DND-41 (cell line): Measurements from ENCODE around the gene CLN5.

Experiments used
- ATAC-seq: fragments of 200-7000 bp; cut with Tn5 transposase; 3 replicates; pipeline ENCODE4 v1.9.1; 2021; ENCODE audit warnings: low read depth; ENCODE audit not compliant: insufficient read depth
- DNase-seq: peaks from one replicate; pipeline ENCODE4 v3.0.0-alpha.2; 2020
- H2AFZ ChIP-seq: 2 replicates; pipeline ENCODE4 v1.6.0; 2012; ENCODE audit warnings: low read depth, low read length
- H3K27ac ChIP-seq: 2 replicates; pipeline ENCODE4 v1.5.1; 2012; ENCODE audit warnings: low read length, inconsistent platforms
- H3K27me3 ChIP-seq: fragments of 200-600 bp; sonication (generic); 2 replicates; pipeline ENCODE4 v1.6.0; 2012; ENCODE audit warnings: low read length, mild to moderate bottlenecking, inconsistent platforms; ENCODE audit not compliant: insufficient read depth, poor library complexity
- H3K36me3 ChIP-seq: 2 replicates; pipeline ENCODE4 v1.5.1; 2012; ENCODE audit warnings: low read length, inconsistent platforms; ENCODE audit not compliant: insufficient read depth
- H3K4me1 ChIP-seq: 2 replicates; pipeline ENCODE4 v1.5.1; 2012; ENCODE audit warnings: mild to moderate bottlenecking, low read length; ENCODE audit not compliant: insufficient read depth
- H3K4me2 ChIP-seq: 2 replicates; pipeline ENCODE4 v1.6.0; 2012; ENCODE audit warnings: mild to moderate bottlenecking, moderate library complexity, low read length, inconsistent platforms; ENCODE audit not compliant: insufficient read depth
- H3K4me3 ChIP-seq, 2 experiments: fragments of 200-600 bp in 1 of 2; shearing (Covaris generic) in 1 of 2; 2 replicates each; pipeline ENCODE4 v1.5.1; 2012 to 2016; ENCODE audit warnings: inconsistent platforms in 2 of 2, low read length in 2 of 2, mild to moderate bottlenecking in 2 of 2, low read depth in 1 of 2, moderate library complexity in 1 of 2
- H3K79me2 ChIP-seq: 2 replicates; pipeline ENCODE4 v1.6.0; 2012; ENCODE audit warnings: low read length, inconsistent platforms; ENCODE audit not compliant: insufficient read depth
- H3K9ac ChIP-seq: 2 replicates; pipeline ENCODE4 v1.6.0; 2012; ENCODE audit warnings: low read depth, mild to moderate bottlenecking, inconsistent platforms, low read length, moderate library complexity
- H3K9me3 ChIP-seq: 2 replicates; pipeline ENCODE4 v1.5.1; 2012; ENCODE audit warnings: low read length, moderate library complexity, mild to moderate bottlenecking, inconsistent platforms; ENCODE audit not compliant: insufficient read depth, severe bottlenecking
- H4K20me1 ChIP-seq: 2 replicates; pipeline ENCODE4 v1.6.0; 2012; ENCODE audit warnings: low read length; ENCODE audit not compliant: insufficient read depth
- CTCF ChIP-seq: IDR thresholded peaks from 2 replicates; pipeline ENCODE4 v1.5.1; 2012; ENCODE audit warnings: borderline replicate concordance, low read length, moderate library complexity, mild to moderate bottlenecking; ENCODE audit not compliant: poor library complexity, severe bottlenecking; ENCODE audit errors: extremely low read depth
- EZH2 ChIP-seq: IDR thresholded peaks from 3 replicates; pipeline ENCODE4 v1.6.1; 2012; ENCODE audit warnings: borderline replicate concordance, low read depth, mild to moderate bottlenecking, moderate library complexity, low read length, inconsistent platforms; ENCODE audit not compliant: severe bottlenecking

The CLN5 gene

GRCh38 chr13:76969488-76970365 is 22.2 kb upstream of the CLN5 start:
- Histone ChIP-seq H3K4me1 (no peaks in the 10 kb centered on the region), H3K4me2 (no peak overlapping the region), H3K9me3 (no peaks in the 10 kb centered on the region), H3K36me3 (no peaks in the 10 kb centered on the region), H3K79me2 (no peaks in the 10 kb centered on the region), H3K4me3 (no peak overlapping the region), H4K20me1 (no peaks in the 10 kb centered on the region), H3K9ac (no peak overlapping the region), H3K27ac (no peak overlapping the region), H2AFZ (no peak overlapping the region), H3K27me3 (peaks cover 4% of the 10 kb centered on the region)
- TF ChIP-seq EZH2, result no peak
- TF ChIP-seq CTCF, result no peak
- DNase-seq, result no peak
- ATAC-seq, result no peak

- no peaks in the 10 kb centered on the region for H3K36me3 ChIP-seq
- no peak overlapping the region for H2AFZ ChIP-seq
- no peak overlapping the region for H3K9ac ChIP-seq
- DNase-seq (no peak), ATAC-seq (peak; percentile 49; the same call in 1 of the 3 replicates)
- H4K20me1 ChIP-seq, result no peaks in the 10 kb centered on the region
- no peaks in the 10 kb centered on the region for H3K9me3 ChIP-seq
- no peak for TF ChIP-seq EZH2
- TF ChIP-seq CTCF, result no peak
- H3K79me2 ChIP-seq, result no peaks in the 10 kb centered on the region
- H3K4me3 ChIP-seq, result no peak overlapping the region
- H3K4me1 ChIP-seq, result no peaks in the 10 kb centered on the region
- no peak overlapping the region for H3K4me2 ChIP-seq
- peaks cover 7% of the 10 kb centered on the region for H3K27me3 ChIP-seq
- H3K27ac ChIP-seq, result no peak overlapping the region
Measured at GRCh38 chr13:76971215-76971614, 20.7 kb upstream of the CLN5 start.

DNA sequence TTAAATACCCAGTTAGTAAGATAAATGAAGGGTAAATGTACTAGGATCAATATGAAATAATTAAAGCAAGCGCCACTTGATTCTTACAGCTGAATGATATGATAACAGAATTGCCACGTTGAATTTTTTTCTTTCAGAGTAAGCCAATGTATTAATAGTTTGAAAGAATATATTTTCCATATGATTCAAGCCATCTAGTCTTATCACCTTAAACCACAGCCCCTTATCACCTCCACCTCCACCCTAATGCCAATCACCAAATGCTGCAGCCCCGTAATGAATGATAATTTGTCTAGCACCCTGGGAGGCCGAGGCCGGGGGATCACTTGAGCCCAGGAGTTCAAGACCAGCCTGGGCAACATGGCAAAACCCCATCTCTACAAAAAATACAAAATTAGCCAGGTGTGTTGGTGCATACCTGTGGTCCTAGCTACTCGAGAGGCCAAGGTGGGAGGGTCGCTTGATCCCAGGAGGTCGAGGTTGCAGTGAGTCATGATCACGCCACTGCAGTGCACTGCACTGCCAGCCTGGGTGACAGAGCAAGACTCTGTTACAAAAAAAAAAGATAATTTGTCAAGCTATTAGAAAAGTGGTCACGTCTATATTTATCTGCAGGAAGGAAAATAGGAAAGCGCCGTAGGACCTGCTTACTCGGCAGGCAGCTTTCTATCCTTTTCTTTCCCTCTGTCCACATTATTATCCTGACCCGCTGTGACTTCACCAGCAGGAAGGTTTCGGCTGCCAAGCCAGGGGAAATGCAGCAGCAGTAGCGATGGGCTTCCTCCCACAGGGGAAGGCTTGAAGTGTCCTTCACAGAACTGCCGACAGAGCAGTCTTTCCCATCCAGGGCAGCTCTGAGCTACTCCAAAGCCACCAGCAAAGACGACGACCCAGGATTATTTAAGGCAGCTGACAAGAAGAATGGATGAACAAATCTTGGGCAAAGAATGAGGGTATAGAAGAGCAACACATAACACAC is 19.7 kb upstream of the CLN5 start:
- DNase-seq, result no peak
- H3K4me1 ChIP-seq, result no peaks in the 10 kb centered on the region
- H4K20me1 ChIP-seq, result no peaks in the 10 kb centered on the region
- ATAC-seq, result no peak
- no peak overlapping the region for H3K4me3 ChIP-seq
- no peak overlapping the region for H3K4me2 ChIP-seq
- H3K27me3 ChIP-seq, result peaks cover 4% of the 10 kb centered on the region
- no peaks in the 10 kb centered on the region for H3K9me3 ChIP-seq
- no peaks in the 10 kb centered on the region for H3K36me3 ChIP-seq
- no peaks in the 10 kb centered on the region for H3K79me2 ChIP-seq
- no peak overlapping the region for H3K27ac ChIP-seq
- TF ChIP-seq EZH2 (no peak), CTCF (no peak)
- peak overlapping the region; percentile 33; the same call in 1 of the 2 replicates for H2AFZ ChIP-seq
- no peak overlapping the region for H3K9ac ChIP-seq
